ENCODE results near the gene MAP2K1.

GRCh38 chr15:66429117-66429516, 42.4 kb downstream of the MAP2K1 start:
- no peak for TF ChIP-seq CTCF (conservative IDR thresholded peaks at IDR 0.05)
- TF ChIP-seq ZFX (IDR thresholded peaks at IDR 0.05) = no peak
